Measurements from ENCODE around the gene DUSP23. TPM values are rescaled to one million over a fixed set of nuclear protein-coding genes. Genes with fewer than 3 reads are reported as not detected.

The DUSP23 gene
- polyA plus RNA-seq, 3 donors = 37.3 to 136 (median 97.8) TPM

DNA sequence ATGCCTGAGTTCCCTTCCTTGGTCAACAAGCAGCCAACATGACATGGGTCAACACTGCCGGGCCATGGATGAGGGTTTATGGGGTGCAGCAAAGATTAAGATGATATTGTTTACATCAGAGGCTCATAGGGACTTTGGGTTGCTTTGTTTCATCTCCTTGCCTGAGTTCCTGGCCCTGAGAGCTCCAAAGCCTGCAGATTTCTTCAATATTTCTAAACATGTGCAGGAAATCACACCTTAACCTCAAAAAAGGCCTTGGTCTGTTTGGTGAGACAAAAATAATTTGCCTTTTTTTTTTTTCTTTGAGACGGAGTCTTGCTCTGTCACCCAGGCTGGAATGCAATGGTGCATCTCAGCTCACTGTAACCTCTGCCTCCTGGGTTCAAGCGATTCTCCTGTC is 46.8 kb downstream of the DUSP23 start:
- Mint-ChIP-seq H3K27ac (peak overlapping the region in 2 of 7 donors; percentile 52 to 75), H3K4me3 (peak overlapping the region; percentile 64 to 67), H3K4me1 (peaks cover 71% of the 10 kb centered on the region), H3K36me3 (no peaks in the 10 kb centered on the region), H3K9me3 (peaks cover 0 to 2% (median 0%) of the 10 kb centered on the region in 7 donors), H3K27me3 (ENCODE audit: low read depth in 3 of 3) (peaks cover 0 to 6% (median 4%) of the 10 kb centered on the region in 3 donors)
- H4K20me1 ChIP-seq (ENCODE audit: insufficient read depth, low read length) = no peaks in the 10 kb centered on the region
- H3K9me3 ChIP-seq (replicated peaks in 1 of 2; ENCODE audit: control insufficient read depth in 1 of 2, insufficient read depth in 1 of 2, low read length in 2 of 2) = no peaks in the 10 kb centered on the region
- no peak overlapping the region for H3K9ac ChIP-seq (ENCODE audit: insufficient read depth, low read length, poor library complexity, severe bottlenecking)
- no peaks in the 10 kb centered on the region for H3K27me3 ChIP-seq (ENCODE audit: control insufficient read depth in 2 of 2, insufficient read depth in 2 of 2, low read length in 2 of 2)
- no peaks in the 10 kb centered on the region for H3K79me2 ChIP-seq (ENCODE audit: insufficient read depth, low read length)
- peaks cover 62% of the 10 kb centered on the region in 2 donors for H3K4me1 ChIP-seq (ENCODE audit: control insufficient read depth in 1 of 2, insufficient read depth in 2 of 2, low read length in 2 of 2)
- H3K36me3 ChIP-seq (replicated peaks in 1 of 2; ENCODE audit: control insufficient read depth in 1 of 2, insufficient read depth in 2 of 2, low read length in 2 of 2) = no peaks in the 10 kb centered on the region
- no CpG with 5 or more reads among the region's 3 CpGs for WGBS (ENCODE audit: insufficient coverage)
- H2AFZ ChIP-seq (ENCODE audit: insufficient read depth, low read depth, low read length, poor library complexity, severe bottlenecking) = no peak overlapping the region
- DNase-seq = no peak
- TF ChIP-seq, protein P1, sequence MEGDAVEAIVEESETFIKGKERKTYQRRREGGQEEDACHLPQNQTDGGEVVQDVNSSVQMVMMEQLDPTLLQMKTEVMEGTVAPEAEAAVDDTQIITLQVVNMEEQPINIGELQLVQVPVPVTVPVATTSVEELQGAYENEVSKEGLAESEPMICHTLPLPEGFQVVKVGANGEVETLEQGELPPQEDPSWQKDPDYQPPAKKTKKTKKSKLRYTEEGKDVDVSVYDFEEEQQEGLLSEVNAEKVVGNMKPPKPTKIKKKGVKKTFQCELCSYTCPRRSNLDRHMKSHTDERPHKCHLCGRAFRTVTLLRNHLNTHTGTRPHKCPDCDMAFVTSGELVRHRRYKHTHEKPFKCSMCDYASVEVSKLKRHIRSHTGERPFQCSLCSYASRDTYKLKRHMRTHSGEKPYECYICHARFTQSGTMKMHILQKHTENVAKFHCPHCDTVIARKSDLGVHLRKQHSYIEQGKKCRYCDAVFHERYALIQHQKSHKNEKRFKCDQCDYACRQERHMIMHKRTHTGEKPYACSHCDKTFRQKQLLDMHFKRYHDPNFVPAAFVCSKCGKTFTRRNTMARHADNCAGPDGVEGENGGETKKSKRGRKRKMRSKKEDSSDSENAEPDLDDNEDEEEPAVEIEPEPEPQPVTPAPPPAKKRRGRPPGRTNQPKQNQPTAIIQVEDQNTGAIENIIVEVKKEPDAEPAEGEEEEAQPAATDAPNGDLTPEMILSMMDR (IDR thresholded peaks at IDR 0.05) = no peak
- H3K4me2 ChIP-seq (replicated peaks; ENCODE audit: extremely low read depth, low read length, poor library complexity, severe bottlenecking) = peak overlapping the region; percentile 28
- peak overlapping the region in 1 of 2 donors; percentile 74 for H3K27ac ChIP-seq (ENCODE audit: low read depth in 1 of 2, low read length in 2 of 2)
- peak overlapping the region in 1 of 3 experiments; percentile 59 for H3K4me3 ChIP-seq (replicated peaks in 1 of 3; ENCODE audit: low read depth in 2 of 3, low read length in 3 of 3)
- intact Hi-C loops (cut with micrococcal nuclease) = no loop called here

DNA sequence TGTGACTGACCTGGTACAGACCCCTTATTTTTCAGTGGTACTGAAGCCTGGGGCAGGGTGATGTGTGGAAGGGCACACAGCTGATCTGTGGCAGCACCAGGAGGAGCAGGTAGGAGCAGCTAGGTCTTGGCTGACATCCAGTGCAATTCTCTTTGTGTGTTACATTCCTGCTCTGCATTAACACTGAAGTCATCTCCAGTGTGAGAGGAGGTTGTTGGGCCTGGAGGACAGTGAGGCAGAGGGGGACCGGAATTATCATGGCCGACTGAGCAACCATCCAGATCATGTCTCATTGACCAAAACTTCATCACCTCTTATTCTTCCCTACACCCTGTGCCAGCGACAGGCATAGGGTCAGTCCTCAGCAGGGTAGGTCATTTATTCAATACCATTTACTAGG is 47.4 kb downstream of the DUSP23 start:
- peak overlapping the region in 1 of 3 experiments; percentile 59 for H3K4me3 ChIP-seq (replicated peaks in 1 of 3; ENCODE audit: low read depth in 2 of 3, low read length in 3 of 3)
- H3K36me3 Mint-ChIP-seq = peaks cover 0 to under 1% of the 10 kb centered on the region in 2 donors
- peak overlapping the region; percentile 67 for H3K4me2 ChIP-seq (replicated peaks; ENCODE audit: extremely low read depth, low read length, poor library complexity, severe bottlenecking)
- H2AFZ ChIP-seq (ENCODE audit: insufficient read depth, low read depth, low read length, poor library complexity, severe bottlenecking) = no peak overlapping the region
- peak overlapping the region; percentile 32 to 91 (median 75) for H3K27ac Mint-ChIP-seq
- no peak for DNase-seq
- H3K36me3 ChIP-seq (replicated peaks in 1 of 2; ENCODE audit: control insufficient read depth in 1 of 2, insufficient read depth in 2 of 2, low read length in 2 of 2) = no peaks in the 10 kb centered on the region
- peaks cover 71% of the 10 kb centered on the region for H3K4me1 Mint-ChIP-seq
- no peaks in the 10 kb centered on the region for H3K27me3 ChIP-seq (ENCODE audit: control insufficient read depth in 2 of 2, insufficient read depth in 2 of 2, low read length in 2 of 2)
- peak overlapping the region; percentile 20 for H3K9ac ChIP-seq (ENCODE audit: insufficient read depth, low read length, poor library complexity, severe bottlenecking)
- H3K4me3 Mint-ChIP-seq = peak overlapping the region; percentile 34 to 84
- no peaks in the 10 kb centered on the region for H3K79me2 ChIP-seq (ENCODE audit: insufficient read depth, low read length)
- peaks cover 0 to 4% (median 2%) of the 10 kb centered on the region in 3 donors for H3K27me3 Mint-ChIP-seq (ENCODE audit: low read depth in 3 of 3)
- peaks cover 0 to 2% (median 0%) of the 10 kb centered on the region in 7 donors for H3K9me3 Mint-ChIP-seq
- no peaks in the 10 kb centered on the region for H4K20me1 ChIP-seq (ENCODE audit: insufficient read depth, low read length)
- intact Hi-C loops (cut with micrococcal nuclease) = loop anchor here in 1 of 2 donors (2.0 kb wide), 1 partner anchor 63 kb away; no protein-coding TSS in a partner anchor
- H3K9me3 ChIP-seq (replicated peaks in 1 of 2; ENCODE audit: control insufficient read depth in 1 of 2, insufficient read depth in 1 of 2, low read length in 2 of 2) = no peaks in the 10 kb centered on the region
- peak overlapping the region; percentile 57 to 74 for H3K27ac ChIP-seq (ENCODE audit: low read depth in 1 of 2, low read length in 2 of 2)
- H3K4me1 ChIP-seq (ENCODE audit: control insufficient read depth in 1 of 2, insufficient read depth in 2 of 2, low read length in 2 of 2) = peaks cover 62% of the 10 kb centered on the region in 2 donors
- TF ChIP-seq, protein P1 (IDR thresholded peaks at IDR 0.05) = no peak
- no CpG with 5 or more reads among the region's 3 CpGs for WGBS (ENCODE audit: insufficient coverage)

Measured in CD14-positive monocyte (primary cell).